Activated CD4-positive, alpha-beta T cell treated with anti-CD3 and anti-CD28 coated beads, Interleukin-2, amount 10 ng/mL, durations not matched to agents 7 days and 5 days (primary cell): ENCODE measurements around the gene MIS18A. TPM values are rescaled to one million over a fixed set of nuclear protein-coding genes. Genes with fewer than 3 reads are reported as not detected.

Experiments used
- CTCF ChIA-PET: fragments of 350-600 bp; sonication (Branson Sonifier 250); formaldehyde crosslinking; loops from one replicate; lab custom pipeline; 2021; ENCODE audit warnings: antibody characterized with exemption; lab: Charles Lee
- POLR2A ChIA-PET: fragments of 350-600 bp; sonication (Branson Sonifier 250); formaldehyde crosslinking; loops from one replicate; lab custom pipeline; 2021; ENCODE audit warnings: antibody characterized with exemption; lab: Charles Lee
- DNase-seq: peaks from one replicate; pipeline ENCODE4 v3.0.0-alpha.2; 2020
- H3K27ac Mint-ChIP-seq: one replicate; pipeline ENCODE4 v1.8.0; 2021; ENCODE audit warnings: mild to moderate bottlenecking, moderate library complexity, mixed read lengths
- H3K27me3 Mint-ChIP-seq: one replicate; pipeline ENCODE4 v1.8.0; 2021; ENCODE audit warnings: mixed read lengths
- H3K36me3 Mint-ChIP-seq: one replicate; pipeline ENCODE4 v1.8.0; 2021; ENCODE audit warnings: low read depth, mixed read lengths
- H3K4me1 Mint-ChIP-seq: one replicate; pipeline ENCODE4 v1.8.0; 2021; ENCODE audit warnings: mixed read lengths
- H3K4me3 Mint-ChIP-seq: one replicate; pipeline ENCODE4 v1.8.0; 2021; ENCODE audit warnings: mild to moderate bottlenecking, moderate library complexity, mixed read lengths
- H3K9me3 Mint-ChIP-seq: one replicate; pipeline ENCODE4 v1.8.0; 2021; ENCODE audit warnings: mixed read lengths
- total RNA-seq, 2 experiments: library from RNA; stranded (reverse); gene quantifications; one replicate each; pipeline ENCODE4 v1.2.3, GENCODE V29; 2021

MIS18A gene
- total RNA-seq: 10 to 100 TPM; 18.6 to 19.6 TPM

DNA sequence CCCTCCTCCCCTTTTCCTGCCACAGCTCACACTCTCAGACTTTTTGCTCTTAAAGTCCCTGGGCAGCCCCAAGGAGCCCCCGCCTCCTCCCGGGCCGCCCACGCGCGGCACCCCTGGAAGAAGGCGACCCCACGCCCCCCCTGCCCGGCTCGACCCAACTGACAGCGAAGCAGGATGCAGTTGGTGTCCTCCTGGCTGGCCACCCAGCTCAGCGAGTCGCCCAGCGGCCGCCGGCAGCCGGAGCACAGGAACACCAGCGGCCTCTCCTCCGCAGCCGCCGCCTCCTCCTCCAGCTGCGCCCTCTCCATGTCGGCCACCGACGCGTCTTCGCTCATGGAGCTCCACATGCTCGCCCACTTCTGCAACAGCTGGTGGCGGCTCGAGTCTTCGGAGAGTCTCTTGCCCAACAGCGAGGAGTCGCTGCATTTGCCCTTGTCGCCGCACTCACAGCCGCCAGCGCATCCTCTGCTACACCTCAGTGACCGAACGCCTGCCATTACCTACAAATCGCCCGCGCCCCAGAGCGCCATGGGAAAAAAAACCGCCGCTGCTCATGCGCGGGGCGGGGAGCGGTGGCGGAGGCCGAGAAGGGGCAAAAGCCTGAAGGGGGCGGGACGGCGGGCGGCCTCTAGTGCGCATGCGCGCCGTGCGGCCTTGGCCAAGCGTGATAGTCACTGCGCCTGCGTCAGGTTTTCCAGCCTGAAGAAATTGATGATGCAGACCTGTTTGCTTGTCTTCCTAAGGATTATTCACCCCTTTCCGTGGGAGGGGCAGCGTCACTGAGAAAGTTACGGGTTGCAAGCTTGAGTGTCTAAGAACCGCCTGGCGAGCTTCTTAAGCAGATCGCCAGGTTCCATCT, at the start of gene MIS18A:
Gene MIS18A, minus strand, starts transcription at position 532 of the 859 bp plus-strand sequence. Its CDS starts 35 bp downstream, at position 497.
- ChIA-PET CTCF (no interaction called here), POLR2A (interaction anchor here (0.6 kb wide), 2 partner anchors 45 to 543 kb away, joined by 3 to 7 read pairs; no protein-coding TSS in a partner anchor)
- H3K27ac Mint-ChIP-seq: peak within 1 kb of the TSS; percentile 96
- no peaks in the 10 kb centered on the region for H3K27me3 Mint-ChIP-seq
- no peaks in the 10 kb centered on the region for H3K36me3 Mint-ChIP-seq
- H3K4me1 Mint-ChIP-seq: peaks cover 39% of the 10 kb centered on the region
- peak; percentile 96 for DNase-seq
- H3K4me3 Mint-ChIP-seq: peak within 1 kb of the TSS; percentile 99
- no peaks in the 10 kb centered on the region for H3K9me3 Mint-ChIP-seq

- H3K4me1 Mint-ChIP-seq: no peaks in the 10 kb centered on the region
- no peaks in the 10 kb centered on the region for H3K9me3 Mint-ChIP-seq
- POLR2A ChIA-PET: no interaction called here
- no peak for DNase-seq
- CTCF ChIA-PET: no interaction called here
- H3K4me3 Mint-ChIP-seq: no peak overlapping the region
- H3K36me3 Mint-ChIP-seq: peaks cover 75% of the 10 kb centered on the region
- no peak overlapping the region for H3K27ac Mint-ChIP-seq
- H3K27me3 Mint-ChIP-seq: no peaks in the 10 kb centered on the region
Observed at GRCh38 chr21:32328595-32328994, 49.7 kb upstream of the MIS18A start.

GRCh38 chr21:32325706-32326105, 46.9 kb upstream of the MIS18A start:
- Mint-ChIP-seq H3K4me3 (no peak overlapping the region), H3K9me3 (no peaks in the 10 kb centered on the region), H3K36me3 (peaks cover 64% of the 10 kb centered on the region), H3K4me1 (no peaks in the 10 kb centered on the region), H3K27ac (no peak overlapping the region), H3K27me3 (no peaks in the 10 kb centered on the region)
- POLR2A ChIA-PET: no interaction called here
- CTCF ChIA-PET: interaction anchor here (0.8 kb wide), 1 partner anchor 41 kb away, joined by 3 read pairs; no protein-coding TSS in a partner anchor
- DNase-seq: no peak

- no peaks in the 10 kb centered on the region for H3K9me3 Mint-ChIP-seq
- ChIA-PET CTCF (no interaction called here), POLR2A (no interaction called here)
- DNase-seq: no peak
- no peaks in the 10 kb centered on the region for H3K27me3 Mint-ChIP-seq
- no peak overlapping the region for H3K4me3 Mint-ChIP-seq
- H3K4me1 Mint-ChIP-seq: no peaks in the 10 kb centered on the region
- H3K27ac Mint-ChIP-seq: no peak overlapping the region
- H3K36me3 Mint-ChIP-seq: peaks cover 53% of the 10 kb centered on the region
Observed at GRCh38 chr21:32322676-32323075, 43.8 kb upstream of the MIS18A start.

DNA sequence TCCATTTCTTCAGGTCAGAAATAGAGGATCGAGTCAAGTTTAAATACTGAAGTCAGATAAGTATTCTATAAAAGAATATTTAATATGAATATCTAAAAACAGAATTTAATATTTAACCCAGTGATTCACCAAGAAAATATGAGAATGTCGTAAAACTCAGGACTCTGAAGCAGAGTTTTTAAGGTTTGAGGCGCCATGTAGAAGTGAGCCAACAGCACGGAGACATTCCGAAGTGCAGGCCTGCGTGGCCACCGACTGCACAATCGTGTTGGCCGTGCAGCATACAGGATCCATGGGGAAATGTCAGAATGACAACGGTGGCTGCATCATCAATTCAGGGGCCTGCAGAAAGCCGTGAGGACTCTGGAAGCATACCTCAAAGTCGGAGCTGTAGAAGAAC, 43.3 kb upstream of the MIS18A start:
- Mint-ChIP-seq H3K4me1 (no peaks in the 10 kb centered on the region), H3K9me3 (no peaks in the 10 kb centered on the region), H3K27me3 (no peaks in the 10 kb centered on the region), H3K36me3 (peaks cover 48% of the 10 kb centered on the region), H3K4me3 (no peak overlapping the region), H3K27ac (no peak overlapping the region)
- no peak for DNase-seq
- POLR2A ChIA-PET: no interaction called here
- CTCF ChIA-PET: no interaction called here

GRCh38 chr21:32321480-32321879, 42.6 kb upstream of the MIS18A start:
- no peaks in the 10 kb centered on the region for H3K27me3 Mint-ChIP-seq
- H3K36me3 Mint-ChIP-seq: peaks cover 44% of the 10 kb centered on the region
- H3K4me1 Mint-ChIP-seq: no peaks in the 10 kb centered on the region
- CTCF ChIA-PET: no interaction called here
- no peak overlapping the region for H3K4me3 Mint-ChIP-seq
- POLR2A ChIA-PET: no interaction called here
- no peaks in the 10 kb centered on the region for H3K9me3 Mint-ChIP-seq
- no peak overlapping the region for H3K27ac Mint-ChIP-seq
- no peak for DNase-seq

DNA sequence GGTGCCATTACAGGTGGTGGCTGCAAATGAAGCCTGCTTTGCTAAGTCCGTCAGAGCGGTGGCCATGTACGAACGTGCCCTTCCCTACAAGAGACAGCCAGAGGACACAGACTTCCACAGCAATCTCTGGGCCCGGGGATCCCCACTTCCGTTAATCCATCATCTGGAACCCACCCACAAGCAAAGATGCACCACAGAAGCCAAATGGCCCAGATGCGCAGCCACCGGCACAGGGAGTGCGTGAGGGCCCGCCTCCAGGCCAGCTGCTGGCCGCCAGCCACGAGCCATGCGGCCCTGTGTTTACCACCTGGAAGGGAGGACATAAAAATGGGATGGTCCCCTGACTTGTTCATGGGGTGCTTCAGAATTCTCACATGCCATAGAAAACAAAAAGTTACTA, 41.9 kb upstream of the MIS18A start:
- Mint-ChIP-seq H3K27ac (no peak overlapping the region), H3K4me1 (no peaks in the 10 kb centered on the region)
- CTCF ChIA-PET: no interaction called here

GRCh38 chr21:32320059-32320458, 41.2 kb upstream of the MIS18A start:
- CTCF ChIA-PET: no interaction called here
- H3K36me3 Mint-ChIP-seq: peaks cover 35% of the 10 kb centered on the region
- H3K4me1 Mint-ChIP-seq: no peaks in the 10 kb centered on the region
- DNase-seq: no peak
- no peaks in the 10 kb centered on the region for H3K9me3 Mint-ChIP-seq
- peak overlapping the region; percentile 25 for H3K27ac Mint-ChIP-seq
- H3K4me3 Mint-ChIP-seq: no peak overlapping the region
- POLR2A ChIA-PET: no interaction called here
- H3K27me3 Mint-ChIP-seq: no peaks in the 10 kb centered on the region

More for the DNA sequence above, 41.9 kb upstream of the MIS18A start:
- no peak overlapping the region for H3K4me3 Mint-ChIP-seq
- peaks cover 40% of the 10 kb centered on the region for H3K36me3 Mint-ChIP-seq
- H3K9me3 Mint-ChIP-seq: no peaks in the 10 kb centered on the region
- POLR2A ChIA-PET: no interaction called here
- no peaks in the 10 kb centered on the region for H3K27me3 Mint-ChIP-seq
- no peak for DNase-seq

DNA sequence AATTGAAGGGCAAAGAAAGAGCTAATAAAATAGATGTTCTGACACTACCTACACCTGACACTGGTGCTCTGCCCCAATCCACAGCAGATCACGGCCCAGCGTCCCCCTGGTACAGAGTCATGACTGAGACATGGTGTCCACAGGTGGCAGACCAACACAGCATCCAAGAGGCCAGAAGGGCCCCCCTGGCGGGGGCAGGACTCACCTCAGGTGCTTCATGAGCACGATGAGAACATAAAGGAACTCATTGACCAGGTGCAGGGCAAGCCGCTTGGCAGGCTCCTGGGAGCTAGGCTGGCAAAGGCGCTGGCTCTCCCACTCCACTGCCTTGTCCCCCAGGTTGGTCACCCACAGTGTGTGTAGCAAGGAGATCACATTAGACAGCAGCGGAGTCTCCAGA, 40.2 kb upstream of the MIS18A start:
- Mint-ChIP-seq H3K9me3 (no peaks in the 10 kb centered on the region), H3K4me3 (no peak overlapping the region), H3K27ac (no peak overlapping the region), H3K36me3 (peaks cover 30% of the 10 kb centered on the region), H3K27me3 (no peaks in the 10 kb centered on the region), H3K4me1 (no peaks in the 10 kb centered on the region)
- DNase-seq: no peak
- POLR2A ChIA-PET: no interaction called here
- CTCF ChIA-PET: interaction anchor here (1.8 kb wide), 1 partner anchor 17 kb away, joined by 6 read pairs; no protein-coding TSS in a partner anchor

- no peaks in the 10 kb centered on the region for H3K27me3 Mint-ChIP-seq
- H3K36me3 Mint-ChIP-seq: peaks cover 25% of the 10 kb centered on the region
Observed at GRCh38 chr21:32317726-32318125, 38.9 kb upstream of the MIS18A start.

GRCh38 chr21:32316361-32317215, 37.7 kb upstream of the MIS18A start:
- Mint-ChIP-seq H3K4me1 (no peaks in the 10 kb centered on the region), H3K27ac (no peak overlapping the region), H3K9me3 (no peaks in the 10 kb centered on the region), H3K27me3 (no peaks in the 10 kb centered on the region), H3K36me3 (peaks cover 20% of the 10 kb centered on the region), H3K4me3 (no peak overlapping the region)
- ChIA-PET CTCF (no interaction called here), POLR2A (no interaction called here)
- no peak for DNase-seq

More at GRCh38 chr21:32317726-32318125, 38.9 kb upstream of the MIS18A start:
- H3K27ac Mint-ChIP-seq: no peak overlapping the region
- CTCF ChIA-PET: interaction anchor here (1.8 kb wide), 1 partner anchor 18 kb away, joined by 6 read pairs; no protein-coding TSS in a partner anchor
- POLR2A ChIA-PET: no interaction called here
- H3K4me3 Mint-ChIP-seq: no peak overlapping the region
- no peak for DNase-seq
- no peaks in the 10 kb centered on the region for H3K4me1 Mint-ChIP-seq
- H3K9me3 Mint-ChIP-seq: no peaks in the 10 kb centered on the region

- no peaks in the 10 kb centered on the region for H3K9me3 Mint-ChIP-seq
- POLR2A ChIA-PET: no interaction called here
- H3K4me3 Mint-ChIP-seq: no peak overlapping the region
- H3K27ac Mint-ChIP-seq: no peak overlapping the region
- no peaks in the 10 kb centered on the region for H3K27me3 Mint-ChIP-seq
- no peaks in the 10 kb centered on the region for H3K4me1 Mint-ChIP-seq
- H3K36me3 Mint-ChIP-seq: peaks cover 25% of the 10 kb centered on the region
- no peak for DNase-seq
- CTCF ChIA-PET: interaction anchor here (0.8 kb wide), 1 partner anchor 79 kb away, joined by 3 read pairs; no protein-coding TSS in a partner anchor
Observed at GRCh38 chr21:32315511-32316281, 36.8 kb upstream of the MIS18A start.
